ENCODE results near the gene YAP1.
"Not testable (repeated sequence)": the region's sequence is repeated elsewhere in the genome, so short reads cannot be mapped to it uniquely, and the experiment has no call there.

YAP1 gene

DNA sequence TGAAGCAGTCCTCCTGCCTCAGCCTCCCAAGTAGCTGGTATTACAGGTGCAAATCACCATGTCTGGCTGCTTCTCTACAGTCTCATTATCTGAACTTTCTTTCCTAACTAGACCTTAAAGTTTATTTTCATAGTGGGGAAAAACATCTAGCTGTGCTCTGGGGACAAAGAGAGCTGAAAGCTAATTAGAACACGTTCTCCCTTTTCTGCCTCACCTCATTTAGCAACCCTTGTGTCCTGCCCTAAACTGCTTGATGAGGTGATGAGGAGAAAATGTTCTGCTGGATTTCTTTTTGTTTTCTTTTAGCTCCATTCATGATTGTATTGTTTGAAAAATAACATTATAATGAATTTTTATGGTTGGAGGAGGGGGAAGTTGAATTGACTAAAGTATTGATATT is 84.7 kb downstream of the YAP1 start:
- H3K27ac ChIP-seq: no peak overlapping the region
- DNase-seq (ENCODE audit: low read depth, low spot score): no peak

DNA sequence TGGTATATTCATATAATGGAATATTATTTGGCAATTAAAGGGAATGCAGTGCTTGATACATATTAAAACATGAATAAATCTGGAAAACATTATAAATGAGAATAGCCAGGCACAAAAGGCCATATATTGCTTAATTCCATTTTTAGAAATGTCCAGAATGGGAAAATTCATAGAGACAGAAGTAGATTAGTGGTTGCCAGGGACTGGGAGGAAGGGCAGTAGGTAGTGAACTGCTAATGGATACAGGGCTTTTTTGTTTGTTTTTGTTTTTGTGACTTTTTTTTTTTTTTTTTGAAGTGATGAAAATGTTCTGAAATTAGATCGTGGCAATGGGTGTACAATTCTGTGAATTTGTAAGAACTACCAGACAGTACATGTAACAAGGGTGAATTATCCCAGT is 86.1 kb downstream of the YAP1 start:
- H3K27ac ChIP-seq: no peak overlapping the region
- DNase-seq (ENCODE audit: low read depth, low spot score): no peak

DNA sequence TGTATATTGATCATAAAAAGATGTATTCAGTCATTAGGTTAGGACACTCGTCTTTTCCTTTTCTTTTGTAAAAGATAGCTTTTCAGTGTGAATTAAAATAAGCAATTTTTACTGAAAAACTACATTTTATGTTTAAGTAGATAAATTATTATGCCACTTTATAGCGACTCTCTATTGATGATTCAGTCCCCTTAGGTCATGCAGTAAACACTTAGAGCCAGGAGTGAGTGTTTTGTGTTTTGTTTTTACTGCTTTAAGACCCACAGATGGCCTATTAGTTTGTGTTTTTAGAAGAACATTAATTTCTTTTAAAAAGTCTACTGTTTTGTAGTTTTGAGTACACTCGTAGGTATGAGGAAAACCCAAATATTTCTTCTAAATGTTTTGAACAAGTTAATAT is 86.6 kb downstream of the YAP1 start:
- DNase-seq (ENCODE audit: low read depth, low spot score): no peak
- no peak overlapping the region for H3K27ac ChIP-seq

DNA sequence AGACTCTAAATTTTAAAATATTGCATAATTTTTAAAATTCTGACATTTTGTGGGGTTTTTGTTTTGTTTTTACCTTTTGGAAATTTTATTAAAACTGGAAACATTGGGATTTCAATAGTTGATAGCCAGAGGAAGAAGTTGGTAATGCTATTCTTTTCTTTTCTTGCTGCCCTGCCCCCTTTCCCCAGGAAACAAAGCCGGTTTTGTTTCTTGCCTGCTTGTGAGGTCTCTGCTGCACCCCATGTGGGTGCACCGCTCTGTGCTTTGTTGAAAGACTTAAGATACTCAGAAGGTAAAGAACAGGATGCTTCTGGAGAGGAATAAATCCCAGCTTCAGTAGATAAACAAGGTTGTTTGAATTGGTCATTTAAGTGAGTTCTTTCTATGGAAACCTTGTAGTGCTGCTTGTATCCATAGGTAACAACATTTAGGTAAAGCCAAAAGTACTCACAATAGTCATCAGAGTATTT is 87.5 kb downstream of the YAP1 start:
- H3K27ac ChIP-seq: no peak overlapping the region
- no peak for DNase-seq (ENCODE audit: low read depth, low spot score)

DNA sequence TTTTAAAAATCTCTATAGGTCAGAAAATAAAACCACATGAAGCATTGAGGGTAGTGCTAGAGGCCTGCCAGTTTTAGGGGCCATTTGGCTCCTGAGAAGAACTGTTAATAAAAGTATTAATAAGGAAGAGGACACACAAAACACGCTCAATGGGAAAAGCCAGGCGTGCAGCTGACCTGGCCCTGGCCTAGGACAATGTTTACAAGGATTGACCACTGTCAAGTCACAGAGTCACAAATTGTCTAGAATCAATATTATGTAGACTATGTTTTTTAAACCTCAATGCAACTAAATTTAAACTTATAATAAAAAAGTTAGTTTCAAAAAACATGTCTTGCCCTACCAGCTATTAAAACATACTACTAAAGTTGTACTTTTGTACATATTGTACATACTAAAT is 89.4 kb downstream of the YAP1 start:
- DNase-seq (ENCODE audit: low read depth, low spot score): no peak
- H3K27ac ChIP-seq: no peak overlapping the region

DNA sequence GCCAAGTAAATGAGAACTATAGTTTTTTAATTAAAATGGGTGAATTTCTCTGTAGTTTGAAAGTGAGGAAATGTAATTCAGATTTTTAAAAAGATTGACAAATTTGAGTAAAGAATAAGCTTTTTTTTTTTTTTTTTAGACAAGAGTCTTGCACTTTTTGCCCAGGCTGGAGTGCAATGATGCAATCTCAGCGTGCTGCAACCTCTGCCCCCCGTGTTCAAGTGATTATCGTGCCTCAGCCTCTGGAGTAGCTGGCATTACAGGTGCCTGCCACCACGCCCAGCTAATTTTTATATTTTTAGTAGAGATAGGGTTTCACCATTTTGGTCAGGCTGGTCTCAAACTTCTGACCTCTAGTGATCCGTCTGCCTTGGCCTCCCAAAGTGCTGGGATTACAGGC is 90.1 kb downstream of the YAP1 start:
- not testable (repeated sequence) for H3K27ac ChIP-seq; DNase-seq (ENCODE audit: low read depth, low spot score)

DNA sequence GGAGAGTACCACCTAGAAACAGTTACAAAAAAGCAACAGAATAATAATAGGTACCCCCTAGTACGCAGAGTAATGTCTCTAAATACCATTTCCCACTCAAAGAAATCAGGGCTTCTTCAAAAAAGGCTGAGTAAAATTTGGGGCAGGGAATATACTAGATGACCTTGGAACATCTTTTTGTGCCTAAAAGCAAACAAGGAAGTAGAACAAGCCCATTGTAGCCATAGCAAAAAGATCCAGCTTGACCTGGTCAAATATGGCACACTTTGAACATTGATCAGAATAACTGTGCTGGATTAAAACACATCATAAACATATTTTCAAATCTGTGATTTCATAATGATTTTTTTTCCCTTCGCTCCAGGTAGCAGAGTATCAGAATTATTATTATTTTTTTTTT is 91.5 kb downstream of the YAP1 start:
- no peak for DNase-seq (ENCODE audit: low read depth, low spot score)
- H3K27ac ChIP-seq: no peak overlapping the region

DNA sequence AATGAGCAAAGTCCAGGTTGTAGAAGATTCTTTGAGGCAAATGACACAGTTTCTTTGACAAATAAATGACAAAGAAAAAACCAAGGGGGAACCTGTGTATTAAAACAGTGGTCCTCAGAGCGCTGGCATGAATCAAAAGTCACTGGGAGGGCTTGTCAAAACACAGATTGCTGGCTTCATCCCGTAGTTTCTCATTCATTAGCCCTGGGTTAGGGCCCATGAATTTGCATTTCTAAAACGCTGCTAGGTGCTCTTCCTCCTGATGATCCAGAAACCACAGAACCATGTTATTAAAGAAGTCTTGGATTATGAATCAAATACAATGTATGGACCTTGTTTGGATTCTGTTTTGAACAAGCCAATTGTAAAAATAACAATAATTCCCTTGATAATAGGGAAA is 92.7 kb downstream of the YAP1 start:
- H3K27ac ChIP-seq: no peak overlapping the region
- DNase-seq (ENCODE audit: low read depth, low spot score): no peak

DNA sequence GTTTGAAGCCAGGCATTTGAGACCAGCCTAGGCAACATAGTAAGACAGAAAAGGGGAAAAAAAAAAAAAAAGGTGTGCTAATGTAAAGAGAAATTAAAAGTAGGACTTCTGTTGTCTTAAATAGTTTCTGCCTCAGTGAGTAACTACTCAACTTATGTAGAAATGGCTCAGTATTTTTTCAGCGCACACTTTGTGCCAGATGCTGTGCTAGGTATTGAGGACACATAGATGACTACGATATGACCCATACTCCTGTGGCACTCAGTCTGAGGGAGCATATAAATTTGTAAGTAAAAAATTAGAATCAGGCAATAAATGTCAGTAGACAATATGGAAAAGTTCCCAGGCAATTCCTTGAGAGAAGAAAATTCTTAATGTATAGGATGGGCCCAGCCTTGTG is 93.9 kb downstream of the YAP1 start:
- peak overlapping the region; percentile 23 for H3K27ac ChIP-seq
- no peak for DNase-seq (ENCODE audit: low read depth, low spot score)

DNA sequence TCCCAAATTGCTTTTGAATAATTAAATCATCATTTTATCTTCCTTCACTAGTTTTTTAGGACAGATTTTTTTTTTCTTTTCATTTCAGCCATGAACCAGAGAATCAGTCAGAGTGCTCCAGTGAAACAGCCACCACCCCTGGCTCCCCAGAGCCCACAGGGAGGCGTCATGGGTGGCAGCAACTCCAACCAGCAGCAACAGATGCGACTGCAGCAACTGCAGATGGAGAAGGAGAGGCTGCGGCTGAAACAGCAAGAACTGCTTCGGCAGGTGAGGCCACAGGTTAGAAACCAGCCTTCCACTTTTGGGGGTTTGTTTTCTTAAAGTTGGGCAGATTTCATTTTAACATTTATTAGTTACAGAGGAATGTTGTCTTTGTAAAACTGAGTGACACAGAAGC is 95.6 kb downstream of the YAP1 start:
- H3K27ac ChIP-seq: no peak overlapping the region
- DNase-seq (ENCODE audit: low read depth, low spot score): no peak

DNA sequence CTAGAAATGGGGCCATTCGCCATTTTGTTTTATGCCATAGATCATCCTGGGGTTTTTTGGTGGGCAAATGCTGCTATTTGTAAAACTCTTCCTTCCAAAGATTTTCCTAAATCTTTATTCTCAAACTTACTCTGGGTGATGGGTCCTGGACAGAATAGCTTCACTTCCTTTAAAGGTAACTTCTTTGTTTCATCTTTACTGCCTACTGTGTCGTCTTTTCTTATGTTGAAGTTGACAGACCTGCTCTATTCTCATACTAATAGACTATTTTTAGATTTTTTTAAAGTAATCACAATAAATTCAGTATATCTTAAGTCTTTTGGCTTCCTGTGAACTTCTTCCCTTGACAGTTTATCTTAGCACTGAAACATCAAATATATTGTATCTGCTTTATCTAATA is 98.6 kb downstream of the YAP1 start:
- no peak for DNase-seq (ENCODE audit: low read depth, low spot score)
- H3K27ac ChIP-seq: no peak overlapping the region

DNA sequence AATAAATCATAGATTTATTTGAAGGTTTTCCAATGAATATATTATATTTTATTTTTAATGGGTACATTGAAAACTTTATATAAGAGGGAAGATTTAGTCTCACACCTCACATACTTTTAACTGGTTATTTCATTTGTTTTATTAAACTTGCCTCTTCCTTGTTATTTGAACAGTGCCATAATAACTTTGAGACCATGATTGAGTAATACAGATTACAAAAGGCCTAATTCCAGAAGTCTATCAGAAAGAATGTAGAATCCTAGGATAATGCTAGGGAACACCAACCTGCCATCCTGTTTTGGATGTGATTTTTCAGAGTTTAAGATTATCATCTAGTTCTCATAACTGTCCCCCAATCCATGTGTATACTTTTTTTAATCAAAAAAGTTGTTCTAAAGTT is 104.4 kb downstream of the YAP1 start:
- DNase-seq (ENCODE audit: low read depth, low spot score): no peak
- H3K27ac ChIP-seq: no peak overlapping the region

DNA sequence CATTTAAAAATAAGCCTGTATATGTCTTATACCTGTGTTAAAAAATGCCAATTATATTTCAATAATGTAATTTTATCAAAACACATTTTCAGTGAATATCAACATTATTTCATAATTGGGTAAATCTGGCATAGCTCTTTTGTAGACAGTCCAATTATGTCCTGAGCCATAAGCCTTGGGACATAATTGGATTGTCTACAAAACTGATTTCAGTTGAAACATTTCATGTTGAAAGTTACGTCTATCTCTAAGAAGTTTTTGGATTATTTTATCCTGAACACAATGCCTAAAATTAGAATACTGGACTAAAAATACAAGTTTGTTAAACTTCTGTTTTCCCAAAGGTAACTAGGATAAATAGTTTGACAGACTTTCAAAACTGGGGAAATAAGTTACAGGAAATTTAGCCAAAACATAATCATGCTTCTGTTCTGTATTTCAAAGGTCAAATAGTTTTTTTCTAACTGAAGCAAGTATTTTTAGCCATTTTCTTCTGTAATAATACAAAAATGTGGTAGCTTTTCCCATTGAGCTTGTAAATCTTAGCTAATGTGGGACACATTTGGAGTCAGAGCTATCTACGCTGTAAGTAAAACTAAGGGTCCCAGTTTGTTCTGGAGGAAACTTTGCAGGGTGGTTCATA is 106.3 kb downstream of the YAP1 start:
- DNase-seq (ENCODE audit: low read depth, low spot score): no peak
- no peak overlapping the region for H3K27ac ChIP-seq

DNA sequence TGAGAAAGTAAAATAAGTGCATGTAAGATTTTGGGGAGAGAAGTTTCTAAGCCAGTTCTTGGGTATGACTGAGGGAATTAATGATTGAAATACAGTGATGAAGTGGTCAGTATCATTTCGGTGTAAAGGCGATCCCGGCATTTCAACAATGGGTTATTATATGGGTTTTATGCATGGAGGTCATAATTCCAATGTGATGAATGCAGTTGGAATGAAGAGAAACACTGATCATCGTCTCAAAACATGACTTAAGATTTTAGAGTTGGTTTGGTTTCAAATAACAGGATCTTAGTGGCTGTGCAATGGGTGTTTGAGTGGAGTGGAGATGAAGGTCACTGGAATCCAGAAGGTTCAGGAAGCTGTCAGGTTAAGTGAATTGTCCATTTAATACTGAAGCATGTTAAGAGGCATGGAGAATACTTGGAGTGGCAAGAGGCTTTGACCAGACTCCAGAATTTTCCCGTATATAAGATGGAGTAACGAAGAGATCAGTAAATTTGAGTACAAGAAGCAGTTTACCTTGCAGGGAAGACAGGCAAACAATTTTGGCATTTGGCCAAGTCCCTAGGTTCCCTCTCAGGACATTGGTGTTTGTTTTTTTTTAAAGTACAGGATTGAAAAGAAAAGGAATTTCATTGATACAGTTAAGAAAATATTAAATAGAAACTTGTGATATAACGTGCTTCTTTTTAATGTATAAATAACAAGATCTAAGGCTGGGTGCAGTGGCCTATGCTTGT is 110.7 kb downstream of the YAP1 start:
- no peak for DNase-seq (ENCODE audit: low read depth, low spot score)
- H3K27ac ChIP-seq: peak overlapping the region; percentile 97

DNA sequence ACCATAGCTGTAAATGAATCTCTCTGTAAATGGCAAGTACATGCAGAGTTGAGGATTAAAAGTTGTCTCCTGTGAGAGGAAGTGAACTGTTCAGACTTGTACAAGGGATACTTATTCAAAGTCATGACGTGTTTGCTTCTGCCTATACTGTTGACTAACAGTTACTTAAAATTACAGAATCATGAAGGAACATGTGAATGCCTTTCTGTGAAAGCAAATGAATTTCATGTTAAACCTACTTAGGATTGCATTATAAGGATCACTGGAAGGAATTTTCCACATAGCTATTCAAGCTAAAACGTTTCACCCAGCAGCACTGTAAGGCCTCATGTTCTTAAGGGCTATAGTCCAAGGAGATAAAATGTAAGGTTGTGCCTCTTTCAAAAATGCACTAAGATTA is 113.6 kb downstream of the YAP1 start:
- peak overlapping the region; percentile 97 for H3K27ac ChIP-seq
- DNase-seq (ENCODE audit: low read depth, low spot score): peak; percentile 91

DNA sequence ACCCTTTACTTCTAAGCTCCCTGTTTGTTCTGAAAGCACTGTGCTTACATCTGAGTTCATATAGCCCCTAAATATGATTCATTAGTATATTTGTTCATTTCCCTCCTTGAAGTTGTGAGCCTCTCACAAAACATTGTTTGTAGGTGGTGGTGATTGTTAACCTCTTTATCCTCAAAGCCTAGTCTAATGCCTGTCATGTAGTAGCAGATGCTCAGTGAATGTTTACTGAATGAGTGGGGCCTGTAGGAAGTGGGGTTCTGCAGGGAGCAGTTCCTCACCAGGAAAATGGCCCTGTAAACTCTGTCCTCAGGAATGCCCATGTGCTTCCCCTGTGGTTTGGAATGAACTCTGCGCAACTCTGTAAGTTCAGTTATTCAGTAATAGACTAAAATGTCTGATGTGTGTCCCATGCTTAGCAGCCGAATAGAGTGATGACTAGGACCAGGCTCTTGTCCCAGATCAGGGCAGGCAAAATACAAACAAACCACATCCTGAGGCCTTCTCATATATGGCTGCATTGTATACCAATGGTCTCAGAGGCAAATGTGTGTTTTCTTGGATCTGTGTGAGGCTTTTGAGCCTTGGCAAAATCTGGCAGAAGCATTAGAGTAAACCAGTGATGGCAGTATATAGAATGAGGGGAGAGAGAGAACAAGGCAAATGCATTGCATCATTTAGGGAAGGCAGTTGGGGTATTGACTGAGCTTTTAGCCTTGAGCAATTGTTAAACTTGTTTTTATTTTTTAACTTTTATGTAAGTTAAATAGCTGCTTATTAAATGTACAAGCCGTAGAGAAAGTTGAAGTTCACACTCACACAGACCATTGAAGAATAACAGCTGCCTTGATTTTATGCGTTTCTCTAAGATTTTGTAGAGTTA is 115.7 kb downstream of the YAP1 start:
- H3K27ac ChIP-seq: peak overlapping the region; percentile 97

DNA sequence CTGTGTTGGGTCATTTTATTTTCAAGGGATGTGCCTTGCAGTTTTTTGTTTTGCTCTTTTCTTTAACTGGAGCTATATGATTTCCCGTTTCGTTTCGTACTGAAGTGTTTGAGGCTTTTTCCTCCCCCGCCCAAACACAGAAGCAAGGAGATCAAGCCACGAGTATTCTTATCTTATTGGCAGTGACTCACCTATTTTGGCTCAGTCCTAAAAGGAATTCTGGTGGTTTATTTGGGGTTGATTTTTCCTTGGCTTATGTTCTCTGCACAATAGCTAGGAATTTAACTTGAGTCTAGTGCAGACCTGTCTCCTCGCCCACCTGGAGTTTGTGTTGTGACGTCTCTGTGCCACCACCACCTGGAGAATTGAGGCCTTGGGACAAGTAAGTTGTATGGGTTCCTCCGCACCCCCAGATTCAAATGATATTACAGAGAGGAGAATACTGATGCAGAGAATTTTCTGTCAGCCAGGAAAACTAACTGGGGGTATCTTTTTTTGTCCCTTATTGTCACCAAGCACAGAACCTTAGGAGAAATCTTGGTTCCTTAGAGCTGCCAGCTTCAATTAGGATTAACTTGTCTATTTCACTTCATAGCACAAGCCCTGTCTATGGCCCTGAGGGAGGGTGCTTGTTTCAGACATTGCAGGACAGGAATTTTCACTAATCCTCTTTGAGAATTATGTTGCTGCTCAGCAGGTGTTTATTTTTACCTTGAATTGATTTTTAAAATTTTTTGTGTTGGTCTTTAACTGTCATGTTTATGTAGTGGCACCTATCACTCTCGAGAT is 116.6 kb downstream of the YAP1 start:
- H3K27ac ChIP-seq: peak overlapping the region; percentile 97

More for the DNA sequence above, 115.7 kb downstream of the YAP1 start:
- DNase-seq (ENCODE audit: low read depth, low spot score): peak; percentile 60

DNA sequence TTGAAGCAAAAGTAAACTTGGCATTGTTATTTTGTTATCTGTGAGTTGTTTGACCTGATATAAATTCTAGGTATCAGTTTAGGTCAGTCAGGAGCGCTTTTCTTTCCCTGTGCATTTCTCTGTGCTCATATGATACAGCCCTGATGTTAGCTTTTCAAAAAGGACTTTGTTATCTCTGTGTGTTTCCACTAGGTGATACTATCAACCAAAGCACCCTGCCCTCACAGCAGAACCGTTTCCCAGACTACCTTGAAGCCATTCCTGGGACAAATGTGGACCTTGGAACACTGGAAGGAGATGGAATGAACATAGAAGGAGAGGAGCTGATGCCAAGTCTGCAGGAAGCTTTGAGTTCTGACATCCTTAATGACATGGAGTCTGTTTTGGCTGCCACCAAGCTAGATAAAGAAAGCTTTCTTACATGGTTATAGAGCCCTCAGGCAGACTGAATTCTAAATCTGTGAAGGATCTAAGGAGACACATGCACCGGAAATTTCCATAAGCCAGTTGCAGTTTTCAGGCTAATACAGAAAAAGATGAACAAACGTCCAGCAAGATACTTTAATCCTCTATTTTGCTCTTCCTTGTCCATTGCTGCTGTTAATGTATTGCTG is 119.4 kb downstream of the YAP1 start:
- no peak overlapping the region for H3K27ac ChIP-seq
- no peak for DNase-seq (ENCODE audit: low read depth, low spot score)

More for the DNA sequence above, 116.6 kb downstream of the YAP1 start:
- no peak for DNase-seq (ENCODE audit: low read depth, low spot score)

DNA sequence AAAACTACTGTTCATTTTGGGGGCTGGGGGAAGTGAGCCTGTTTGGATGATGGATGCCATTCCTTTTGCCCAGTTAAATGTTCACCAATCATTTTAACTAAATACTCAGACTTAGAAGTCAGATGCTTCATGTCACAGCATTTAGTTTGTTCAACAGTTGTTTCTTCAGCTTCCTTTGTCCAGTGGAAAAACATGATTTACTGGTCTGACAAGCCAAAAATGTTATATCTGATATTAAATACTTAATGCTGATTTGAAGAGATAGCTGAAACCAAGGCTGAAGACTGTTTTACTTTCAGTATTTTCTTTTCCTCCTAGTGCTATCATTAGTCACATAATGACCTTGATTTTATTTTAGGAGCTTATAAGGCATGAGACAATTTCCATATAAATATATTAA is 119.9 kb downstream of the YAP1 start:
- H3K27ac ChIP-seq: no peak overlapping the region
- no peak for DNase-seq (ENCODE audit: low read depth, low spot score)

DNA sequence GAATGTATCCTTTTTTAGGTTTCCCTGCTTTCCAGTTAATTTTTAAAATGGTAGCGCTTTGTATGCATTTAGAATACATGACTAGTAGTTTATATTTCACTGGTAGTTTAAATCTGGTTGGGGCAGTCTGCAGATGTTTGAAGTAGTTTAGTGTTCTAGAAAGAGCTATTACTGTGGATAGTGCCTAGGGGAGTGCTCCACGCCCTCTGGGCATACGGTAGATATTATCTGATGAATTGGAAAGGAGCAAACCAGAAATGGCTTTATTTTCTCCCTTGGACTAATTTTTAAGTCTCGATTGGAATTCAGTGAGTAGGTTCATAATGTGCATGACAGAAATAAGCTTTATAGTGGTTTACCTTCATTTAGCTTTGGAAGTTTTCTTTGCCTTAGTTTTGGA is 120.7 kb downstream of the YAP1 start:
- DNase-seq (ENCODE audit: low read depth, low spot score): no peak

More for the DNA sequence above, 120.7 kb downstream of the YAP1 start:
- H3K27ac ChIP-seq: no peak overlapping the region
